Motor neuron (in vitro differentiated cells): Measurements from ENCODE around the gene REPIN1. TPM values are rescaled to one million over a fixed set of nuclear protein-coding genes. Genes with fewer than 3 reads are reported as not detected.

Source experiments
- ATAC-seq, 8 experiments: fragments of 200-7000 bp; cut with Tn5 transposase; replicated peaks in 6 of 8; 2 replicates each; pipeline ENCODE4 v1.8.0; 2021; ENCODE audit warnings: mild to moderate bottlenecking in 8 of 8, moderate library complexity in 8 of 8
- H3K27ac ChIP-seq, 2 donors: fragments of 250-450 bp; sonication (Bioruptor Pico); 2 replicates each; pipeline ENCODE4 v1.9.0; 2021; ENCODE audit warnings: antibody characterized with exemption in 2 of 2, mild to moderate bottlenecking in 2 of 2, moderate library complexity in 1 of 2
- H3K4me1 ChIP-seq, 2 donors: fragments of 250-450 bp; sonication (Bioruptor Pico); replicated peaks in 1 of 2; 2 replicates each; pipeline ENCODE4 v1.6.1; 2021; ENCODE audit warnings: antibody characterized with exemption in 2 of 2, mild to moderate bottlenecking in 2 of 2, moderate library complexity in 1 of 2
- H3K4me3 ChIP-seq, 5 donors: fragments of 250-450 bp; sonication (Bioruptor Pico); 2 replicates each; pipeline ENCODE4 v1.9.0; 2021; ENCODE audit warnings: antibody characterized with exemption in 5 of 5, mild to moderate bottlenecking in 5 of 5, moderate library complexity in 4 of 5
- WGBS, 10 experiments: fragments of 450-650 bp; shearing (Covaris generic); methylation state at CpG; one replicate each; pipeline ENCODE4 v1.0.0; 2022; 5-methylcytosine and 5-hydroxymethylcytosine counted together
- in situ Hi-C, 9 experiments: fragments of 400-800 bp; cut with MboI; loops; one replicate each; pipeline ENCODE4 v1.15.0; 2021; ENCODE audit warnings: low sequenced_read_pairs in 9 of 9, low pct_unique_long_range_greater_than_20kb in 2 of 9; ENCODE audit not compliant: unreplicated experiment in 9 of 9
- total RNA-seq, 8 experiments: library from RNA; unstranded; fragments of 300-600 nt; gene quantifications; 2 replicates each; pipeline versions ENCODE4 v1.2.3 to v1.2.4, GENCODE V29; 2022

Gene REPIN1
- total RNA-seq, 8 experiments from 2014 or later, result 54.9 to 102 (median 67.1) TPM

DNA sequence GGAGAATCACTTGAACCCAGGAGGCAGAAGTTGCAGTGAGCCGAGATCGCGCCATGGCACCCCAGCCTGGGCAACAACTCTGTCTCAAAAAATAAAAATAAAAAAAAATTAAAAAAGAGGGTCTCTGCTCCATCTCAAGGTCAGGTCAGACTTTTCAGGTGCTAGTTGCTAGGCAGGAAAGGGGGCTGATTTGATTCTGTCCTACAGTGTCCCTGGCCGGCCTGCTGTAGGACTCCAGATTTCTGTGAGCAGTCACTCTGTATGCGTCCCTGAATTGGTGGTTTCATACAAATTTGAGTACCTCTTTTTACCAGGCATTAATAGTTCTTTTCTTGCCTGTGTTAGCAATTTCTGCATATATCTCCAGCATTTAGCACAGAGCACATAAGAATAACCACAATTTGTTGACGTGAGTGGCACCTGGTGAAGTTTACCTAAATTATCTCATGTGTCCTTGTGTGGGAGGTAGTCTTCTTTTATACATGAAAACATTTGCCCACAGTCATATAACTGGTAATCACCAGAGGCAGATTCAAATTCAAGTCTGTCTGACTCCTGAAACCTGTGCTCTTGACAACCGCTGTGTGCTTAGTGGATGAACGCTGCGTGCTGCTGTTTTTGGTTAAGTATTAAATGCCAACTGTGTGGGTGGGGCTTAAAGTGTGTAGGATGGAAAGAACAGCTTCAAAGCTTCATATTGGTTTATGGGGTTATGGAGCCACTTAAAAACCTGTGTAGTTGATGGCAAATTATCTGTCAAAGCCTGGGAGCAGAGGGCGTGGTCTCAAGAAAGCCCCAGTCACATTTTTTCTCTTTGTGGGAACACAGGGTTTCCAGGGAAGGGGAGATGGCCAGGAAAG is 7.3 kb downstream of the REPIN1 start:
- H3K4me3 ChIP-seq, result no peak overlapping the region
- 63 to 100% (median 85%) methylated on average over 2 to 10 of the region's 10 CpGs; no CpG with 5 or more reads in 1 of the 10 experiments for WGBS, 10 experiments
- H3K4me1 ChIP-seq, result peaks cover 22 to 23% of the 10 kb centered on the region in 2 donors
- ATAC-seq, result no peak
- no peak overlapping the region for H3K27ac ChIP-seq
- in situ Hi-C loops, result no loop called here

- ATAC-seq, result no peak
- in situ Hi-C loops, result no loop called here
- H3K4me3 ChIP-seq, result no peak overlapping the region
- peaks cover 26% of the 10 kb centered on the region in 2 donors for H3K4me1 ChIP-seq
- 0 to 100% (median 80%) methylated on average over 1 to 5 of the region's 6 CpGs; no CpG with 5 or more reads in 1 of the 10 experiments for WGBS, 10 experiments
- H3K27ac ChIP-seq, result no peak overlapping the region
Observed at GRCh38 chr7:150376560-150376959, 7.9 kb downstream of the REPIN1 start.

DNA sequence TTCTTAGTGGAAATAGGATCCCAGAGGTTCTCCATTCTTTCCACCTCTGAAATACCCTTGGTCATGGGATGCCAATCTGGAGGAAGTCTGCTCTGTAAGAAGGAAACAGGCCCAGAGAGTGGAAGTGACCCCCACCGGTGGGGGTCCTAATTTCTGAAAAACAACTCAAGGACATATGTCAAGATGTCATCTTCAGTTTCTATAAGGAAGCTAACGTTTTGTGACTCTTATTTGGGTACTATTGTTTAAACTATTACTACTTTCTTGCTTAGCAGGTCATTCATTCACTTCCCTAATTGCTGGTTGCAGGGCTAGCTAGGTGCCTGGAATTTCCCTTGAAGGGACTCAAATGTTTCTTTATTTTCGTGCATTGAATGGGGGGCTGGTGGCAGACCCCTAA is 8.6 kb downstream of the REPIN1 start:
- Histone ChIP-seq H3K27ac (no peak overlapping the region), H3K4me1 (peaks cover 32% of the 10 kb centered on the region in 2 donors), H3K4me3 (no peak overlapping the region)
- WGBS, 10 experiments, result 40 to 100% (median 67%) methylated on average over 1 to 3 of the region's 3 CpGs; no CpG with 5 or more reads in 3 of the 10 experiments
- ATAC-seq, result no peak
- in situ Hi-C loops, result no loop called here

- peaks cover 36 to 37% of the 10 kb centered on the region in 2 donors for H3K4me1 ChIP-seq
- ATAC-seq, result no peak
- 17 to 100% (median 63%) methylated on average over 1 to 4 of the region's 4 CpGs for WGBS, 10 experiments
- in situ Hi-C loops, result no loop called here
- H3K4me3 ChIP-seq, result no peak overlapping the region
- peak overlapping the region in 1 of 2 donors; percentile 82 for H3K27ac ChIP-seq
Observed at GRCh38 chr7:150377635-150378034, 9.0 kb downstream of the REPIN1 start.

DNA sequence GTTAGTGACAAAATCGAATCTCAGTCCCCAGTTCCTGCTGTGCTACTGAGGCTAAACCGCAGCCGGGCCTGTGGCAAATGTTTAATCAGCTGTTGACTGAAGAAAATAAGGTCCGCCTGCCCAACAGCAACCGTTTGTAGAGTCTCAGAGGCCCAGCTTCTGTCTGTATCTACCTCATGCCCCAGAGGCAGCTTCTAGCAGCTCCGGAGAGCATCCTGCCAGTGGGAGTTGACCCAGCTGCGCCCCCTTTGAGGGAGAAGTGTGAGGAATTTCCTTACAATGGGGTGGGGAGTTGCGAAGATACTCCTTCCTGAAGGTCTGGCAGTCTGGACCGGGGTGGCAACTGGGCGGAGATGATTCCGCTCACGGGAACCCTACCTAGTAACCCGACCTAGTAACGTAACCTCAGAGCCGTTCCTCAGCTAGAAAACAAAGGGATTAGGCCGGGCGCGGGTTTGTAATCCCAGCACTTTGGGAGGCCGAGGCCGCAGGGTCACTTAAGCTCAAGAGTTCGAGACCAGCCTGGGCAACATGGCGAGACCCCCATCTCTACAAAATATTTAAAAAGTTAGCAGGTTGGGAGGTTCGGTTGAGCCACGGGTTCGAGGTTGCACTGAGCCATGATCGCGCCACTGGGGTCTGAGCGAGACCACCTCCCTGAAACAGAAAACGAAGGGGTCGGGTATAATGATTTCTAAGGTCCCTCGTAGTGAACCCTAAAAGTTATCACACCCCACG is 9.7 kb downstream of the REPIN1 start:
- peak; percentile 1 to 33 (median 14) for ATAC-seq
- H3K27ac ChIP-seq, result peak overlapping the region; percentile 82 to 91
- in situ Hi-C loops, result no loop called here

GRCh38 chr7:150378853-150379440 is 10.3 kb downstream of the REPIN1 start, which contains the start of gene ZNF775:
Gene ZNF775, plus strand, starts transcription at chr7:150379330. Its CDS starts 9,141 bp downstream, at chr7:150388471.
- WGBS, 10 experiments, result 0% methylated on average over 1 to 2 of the region's 60 CpGs; no CpG with 5 or more reads in 8 of the 10 experiments
- H3K27ac ChIP-seq, result peak within 1 kb of the TSS; percentile 83 to 91
- peaks cover 41 to 46% of the 10 kb centered on the region in 2 donors for H3K4me1 ChIP-seq
- ATAC-seq, result peak; percentile 86 to 94 (median 90)
- in situ Hi-C loops, result no loop called here
- peak within 1 kb of the TSS; percentile 73 to 83 (median 79) for H3K4me3 ChIP-seq

More for the DNA sequence above, 9.7 kb downstream of the REPIN1 start:
- WGBS, 10 experiments, result 0 to 12% (median 4%) methylated on average over 2 to 21 of the region's 32 CpGs; no CpG with 5 or more reads in 1 of the 10 experiments
- H3K4me3 ChIP-seq, result peak overlapping the region; percentile 73 to 83 (median 79)
- H3K4me1 ChIP-seq, result peaks cover 40% of the 10 kb centered on the region in 2 donors

- 0 to 20% (median 0%) methylated on average over 1 to 10 of the region's 52 CpGs; no CpG with 5 or more reads in 3 of the 10 experiments for WGBS, 10 experiments
- peak; percentile 7 to 50 (median 24) for ATAC-seq
- H3K4me3 ChIP-seq, result peak overlapping the region; percentile 73 to 83 (median 79)
- H3K27ac ChIP-seq, result peak overlapping the region; percentile 83 to 90
- in situ Hi-C loops, result no loop called here
- peaks cover 48 to 54% of the 10 kb centered on the region in 2 donors for H3K4me1 ChIP-seq
Observed at GRCh38 chr7:150379441-150380379, 11.1 kb downstream of the REPIN1 start.

DNA sequence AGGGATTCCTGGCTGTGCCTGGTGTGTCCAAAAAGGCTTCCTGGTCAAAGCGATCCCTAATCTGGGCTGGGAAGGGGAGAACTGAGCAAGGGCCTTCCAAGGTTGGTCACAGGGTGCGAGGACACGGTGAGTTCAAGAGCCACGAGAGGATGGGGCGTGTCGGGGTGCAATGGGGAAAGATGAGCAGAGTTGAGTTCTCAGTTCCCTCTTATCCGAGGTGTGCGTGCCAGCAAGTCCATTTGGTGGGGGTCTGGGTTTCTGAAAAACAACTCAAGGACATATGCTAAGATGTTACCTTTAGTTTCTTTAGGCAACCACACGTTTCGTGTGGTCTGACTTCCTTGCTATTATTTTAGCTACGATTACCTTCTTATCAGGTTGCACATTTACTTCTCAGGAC is 11.8 kb downstream of the REPIN1 start:
- Histone ChIP-seq H3K4me3 (peak overlapping the region; percentile 73 to 83 (median 79)), H3K27ac (peak overlapping the region; percentile 10 to 90), H3K4me1 (peaks cover 56 to 61% of the 10 kb centered on the region in 2 donors)
- in situ Hi-C loops, result no loop called here
- 49 to 92% (median 76%) methylated on average over 4 to 8 of the region's 11 CpGs; no CpG with 5 or more reads in 4 of the 10 experiments for WGBS, 10 experiments
- no peak for ATAC-seq

DNA sequence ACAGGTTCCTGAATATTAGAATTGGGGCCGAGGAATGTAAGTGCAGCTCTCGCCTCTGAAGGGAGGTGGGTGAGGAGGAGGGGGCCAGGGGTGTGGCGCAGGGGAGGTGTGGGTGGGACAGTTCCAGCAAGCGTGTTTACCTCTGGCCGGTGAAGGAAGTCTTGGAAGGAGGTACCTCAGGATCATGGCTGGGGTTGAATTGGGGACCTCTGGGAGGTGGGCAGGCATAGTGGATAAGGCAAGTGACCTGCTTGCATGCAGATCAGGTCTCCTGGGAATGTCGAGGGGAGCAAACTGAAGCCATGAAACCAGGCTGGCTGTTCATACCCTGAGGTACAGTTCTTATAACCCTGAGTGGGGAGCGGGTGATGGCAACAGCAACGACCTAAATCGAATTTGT is 12.5 kb downstream of the REPIN1 start:
- Histone ChIP-seq H3K4me3 (peak overlapping the region in 2 of 5 donors; percentile 79 to 83), H3K27ac (peak overlapping the region in 1 of 2 donors; percentile 16), H3K4me1 (peaks cover 62 to 68% of the 10 kb centered on the region in 2 donors)
- ATAC-seq, result no peak
- WGBS, 10 experiments, result 75 to 100% (median 80%) methylated on average over 1 to 2 of the region's 9 CpGs; no CpG with 5 or more reads in 7 of the 10 experiments
- in situ Hi-C loops, result no loop called here

GRCh38 chr7:150381785-150382122 is 13.1 kb downstream of the REPIN1 start:
- Histone ChIP-seq H3K4me3 (no peak overlapping the region), H3K4me1 (peaks cover 66 to 68% of the 10 kb centered on the region in 2 donors), H3K27ac (peak overlapping the region in 1 of 2 donors; percentile 90)
- no CpG with 5 or more reads among the region's 1 CpG for whole genome bisulfite sequencing, 10 experiments
- ATAC-seq, result no peak
- in situ Hi-C loops, result no loop called here

DNA sequence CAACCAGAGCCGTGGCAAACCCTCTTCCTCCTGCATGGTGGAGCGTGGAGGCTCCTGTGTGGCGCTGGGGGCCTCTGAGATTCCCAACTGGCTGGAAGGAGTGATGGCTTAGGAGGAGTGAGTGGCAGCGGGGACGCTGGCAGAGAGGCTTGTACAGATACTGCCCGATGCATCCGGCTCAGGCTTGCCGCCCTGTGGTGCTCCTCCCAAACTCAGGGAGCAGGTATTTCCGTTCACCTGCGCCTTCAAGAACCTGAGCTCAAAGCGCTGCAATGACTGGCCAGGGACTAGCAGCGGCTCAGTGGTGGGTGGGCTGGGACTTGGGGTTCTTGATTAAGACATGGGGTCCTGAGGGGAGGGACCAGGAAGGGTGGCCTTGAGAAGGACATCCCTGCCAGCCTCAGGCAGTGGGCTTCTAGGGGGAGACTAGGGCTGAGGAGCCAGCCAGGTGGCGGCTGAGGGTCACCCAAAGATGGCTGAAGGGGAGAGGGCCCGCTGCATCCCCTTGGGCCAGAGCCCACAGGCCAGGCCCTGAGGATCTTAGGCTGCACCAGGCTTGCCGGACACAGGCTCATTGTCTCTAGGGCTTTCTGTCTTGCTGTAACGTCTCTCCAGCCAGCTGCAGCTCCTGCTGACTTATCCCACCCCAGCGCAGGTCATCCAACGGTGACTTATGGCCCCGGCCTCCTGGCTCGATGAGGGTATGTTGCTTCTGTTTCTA is 13.7 kb downstream of the REPIN1 start:
- peak overlapping the region in 2 of 5 donors; percentile 5 to 7 for H3K4me3 ChIP-seq
- in situ Hi-C loops, result no loop called here
- ATAC-seq, result no peak
- H3K27ac ChIP-seq, result peak overlapping the region; percentile 48 to 90
- WGBS, 10 experiments, result 0 to 93% (median 58%) methylated on average over 1 to 7 of the region's 20 CpGs; no CpG with 5 or more reads in 4 of the 10 experiments
- peaks cover 66 to 68% of the 10 kb centered on the region in 2 donors for H3K4me1 ChIP-seq
